Heart left ventricle (tissue), 16 donors: ENCODE measurements around the gene PIK3C2A. TPM values are rescaled to one million over a fixed set of nuclear protein-coding genes. Genes with fewer than 3 reads are reported as not detected.
A peak's percentile ranks its signal among the peaks of the same experiment; 100 is the strongest.

Experiments used
- ATAC-seq, 4 donors: fragments of 200-7000 bp; cut with Tn5 transposase; one replicate each; pipeline ENCODE4 v1.9.1; 2020 to 2022; ENCODE audit warnings: moderate library complexity in 4 of 4, mild to moderate bottlenecking in 3 of 4, moderate number of reproducible peaks in 1 of 4
- DNase-seq, 5 donors: peaks; one replicate each; pipeline ENCODE4 v3.0.0-alpha.2; 2020
- H3K27ac ChIP-seq, 12 donors: fragments of 200-600 bp; sonication (generic) in 4 of 12; one replicate each; pipeline versions ENCODE4 v1.5.0 to v1.8.0; 2016 to 2022; ENCODE audit warnings: mild to moderate bottlenecking in 2 of 12
- H3K27me3 ChIP-seq, 9 donors: fragments of 200-600 bp; sonication (generic) in 2 of 9; one replicate each; pipeline versions ENCODE4 v1.5.1 to v1.8.0; 2016 to 2022; ENCODE audit warnings: mild to moderate bottlenecking in 3 of 9
- H3K36me3 ChIP-seq, 9 donors: fragments of 200-600 bp; sonication (generic) in 2 of 9; one replicate each; pipeline versions ENCODE4 v1.5.0 to v1.8.0; 2018 to 2022; ENCODE audit warnings: mild to moderate bottlenecking in 2 of 9
- H3K4me1 ChIP-seq, 12 donors: fragments of 200-600 bp; sonication (generic) in 4 of 12; one replicate each; pipeline versions ENCODE4 v1.5.0 to v1.8.0; 2016 to 2022; ENCODE audit warnings: mild to moderate bottlenecking in 3 of 12
- H3K4me3 ChIP-seq, 12 donors: fragments of 200-600 bp; sonication (generic) in 4 of 12; one replicate each; pipeline versions ENCODE4 v1.5.0 to v1.8.0; 2017 to 2022; ENCODE audit warnings: mild to moderate bottlenecking in 9 of 12, moderate library complexity in 4 of 12
- H3K9me3 ChIP-seq, 12 donors: fragments of 200-600 bp; sonication (generic) in 4 of 12; one replicate each; pipeline versions ENCODE4 v1.5.0 to v1.8.0; 2016 to 2022; ENCODE audit warnings: mild to moderate bottlenecking in 1 of 12
- CTCF ChIP-seq, 12 donors: fragments of 200-600 bp; sonication (generic) in 4 of 12; IDR thresholded peaks; one replicate each; pipeline versions ENCODE4 v1.5.0 to v1.8.0; 2018 to 2022; ENCODE audit warnings: antibody characterized with exemption in 12 of 12, mild to moderate bottlenecking in 5 of 12
- POLR2A ChIP-seq, 2 donors: fragments of 450-650 bp; IDR thresholded peaks; one replicate each; pipeline ENCODE4 v1.6.1; 2017; ENCODE audit warnings: antibody characterized with exemption in 2 of 2, mild to moderate bottlenecking in 2 of 2, moderate library complexity in 2 of 2
- WGBS, 4 donors: extraction: QIAGEN DNeasy Blood & Tissue Kit in 2 of 4; methylation state at CpG; one replicate each; pipeline versions ENCODE4 v1.1.5 to v1.1.7; 2013 to 2018; 5-methylcytosine and 5-hydroxymethylcytosine counted together
- intact Hi-C, 10 donors: fragments of 100-400 bp; cut with DNase I; formaldehyde crosslinking; loops; one replicate each; pipeline versions ENCODE4 v1.11.1 to v1.14.2; 2022
- polyA plus RNA-seq, 2 donors: library from polyadenylated mRNA; stranded (reverse); fragments of 200-250 nt; gene quantifications; one replicate each; pipeline ENCODE4 v1.2.3, GENCODE V29; 2013
- total RNA-seq, 9 donors: library from RNA; depleted of rRNA in 2 of 9; stranded (reverse); fragments of >200 nt in 2 of 9; fragmentation: NEBNext Ultra II Directional in 3 of 9; extraction: Animal tissue kit (Norgen Biotek cat#: 25700) in 3 of 9; gene quantifications; one replicate each; pipeline versions ENCODE4 v1.1.0 to v1.2.4, GENCODE V29; 2016 to 2023
- donor health status: ischemic (EF 13 %, LVEDD 7.1; RV severe dilation, severe dysfunction).
- donor health status: healthy with polysubstance abuse.
- donor health status: DM: no; HTN: yes; CAD: no.
- donor health status: DM: no; HTN: no; CAD: no.
- donor health status: ischemic (EF 25% LVEDD 6.9; RV normal size, moderate dysfunction).
- donor health status: ischemic (EF 25% LVEDD 5.7; RV mildly dilated, moderate dysfunction).
- donor health status: healthy.
- donor health status: DM: yes; HTN: yes; CAD: no.
- donor health status: ischemic (EF 35%, LVEDD 5.7; RV mildly dilated, moderate dysfunction).
- donor health status: nonischemic (EF 11% LVEDD 7.7; RV severe dilation, severe dysfunction).
- donor health status: DM: yes; HTN: yes; CAD: no.
- donor health status: PGD.
- donor health status: ischemic (EF 29% LVEDD 5.4; RV normal size, mild dysfunction).
- donor health status: nonischemic (EF 23%, LVEDD 6.1; RV moderate dilation, normal function).

Gene PIK3C2A
- total and polyA plus RNA-seq, 11 donors: 9.8 to 52.2 (median 34.6) TPM

DNA sequence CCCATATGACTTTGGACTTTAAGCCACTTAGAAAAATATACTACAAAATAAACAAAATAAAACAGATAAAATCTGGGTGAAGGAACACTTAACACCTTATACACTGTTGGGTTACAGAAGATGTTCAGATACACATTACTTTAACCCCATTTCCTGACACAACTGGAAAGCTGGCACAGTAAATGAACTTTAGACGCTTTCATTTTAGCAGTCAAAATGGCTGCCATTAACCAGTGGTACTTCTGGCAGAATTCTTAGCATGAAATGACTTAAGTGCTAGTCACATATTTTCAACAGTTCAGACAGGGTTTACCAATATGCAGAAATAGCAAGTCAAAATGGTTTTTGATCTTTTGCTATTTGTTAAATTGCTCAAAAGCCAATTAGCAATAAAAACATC is 37.9 kb downstream of the PIK3C2A start:
- no peaks in the 10 kb centered on the region for H3K27me3 ChIP-seq
- WGBS, 4 donors: 81 to 92% (median 88%) methylated on average over 1 of the region's 1 CpG

GRCh38 chr11:17165247-17165890 is 42.4 kb downstream of the PIK3C2A start:
- Histone ChIP-seq H3K36me3 (peaks cover 0 to 26% (median 20%) of the 10 kb centered on the region in 9 donors), H3K27me3 (no peaks in the 10 kb centered on the region), H3K9me3 (no peaks in the 10 kb centered on the region), H3K4me3 (no peak overlapping the region), H3K4me1 (peaks cover 3 to 64% (median 39%) of the 10 kb centered on the region in 12 donors), H3K27ac (peak overlapping the region; percentile 26 to 89 (median 56))
- DNase-seq: no peak
- 78 to 92% (median 84%) methylated on average over 11 of the region's 11 CpGs for WGBS, 4 donors
- TF ChIP-seq POLR2A (IDR thresholded peaks at IDR 0.05) (no peak), CTCF (IDR thresholded peaks at IDR 0.05) (no peak)
- intact Hi-C loops: loop anchor here in 1 of 10 donors (2.0 kb wide), 1 partner anchor 43 kb away; no protein-coding TSS in a partner anchor
- peak; percentile 33 to 52 (median 38) for ATAC-seq

More for the DNA sequence above, 37.9 kb downstream of the PIK3C2A start:
- H3K9me3 ChIP-seq: no peaks in the 10 kb centered on the region
- no peak for ATAC-seq
- H3K4me3 ChIP-seq: no peak overlapping the region
- no peak overlapping the region for H3K27ac ChIP-seq
- H3K36me3 ChIP-seq: peaks cover 0 to 26% (median 20%) of the 10 kb centered on the region in 9 donors
- intact Hi-C loops: no loop called here
- no peak for DNase-seq
- TF ChIP-seq CTCF (IDR thresholded peaks at IDR 0.05): no peak
- TF ChIP-seq POLR2A (IDR thresholded peaks at IDR 0.05): no peak
- peaks cover 0 to 29% (median 8%) of the 10 kb centered on the region in 12 donors for H3K4me1 ChIP-seq

DNA sequence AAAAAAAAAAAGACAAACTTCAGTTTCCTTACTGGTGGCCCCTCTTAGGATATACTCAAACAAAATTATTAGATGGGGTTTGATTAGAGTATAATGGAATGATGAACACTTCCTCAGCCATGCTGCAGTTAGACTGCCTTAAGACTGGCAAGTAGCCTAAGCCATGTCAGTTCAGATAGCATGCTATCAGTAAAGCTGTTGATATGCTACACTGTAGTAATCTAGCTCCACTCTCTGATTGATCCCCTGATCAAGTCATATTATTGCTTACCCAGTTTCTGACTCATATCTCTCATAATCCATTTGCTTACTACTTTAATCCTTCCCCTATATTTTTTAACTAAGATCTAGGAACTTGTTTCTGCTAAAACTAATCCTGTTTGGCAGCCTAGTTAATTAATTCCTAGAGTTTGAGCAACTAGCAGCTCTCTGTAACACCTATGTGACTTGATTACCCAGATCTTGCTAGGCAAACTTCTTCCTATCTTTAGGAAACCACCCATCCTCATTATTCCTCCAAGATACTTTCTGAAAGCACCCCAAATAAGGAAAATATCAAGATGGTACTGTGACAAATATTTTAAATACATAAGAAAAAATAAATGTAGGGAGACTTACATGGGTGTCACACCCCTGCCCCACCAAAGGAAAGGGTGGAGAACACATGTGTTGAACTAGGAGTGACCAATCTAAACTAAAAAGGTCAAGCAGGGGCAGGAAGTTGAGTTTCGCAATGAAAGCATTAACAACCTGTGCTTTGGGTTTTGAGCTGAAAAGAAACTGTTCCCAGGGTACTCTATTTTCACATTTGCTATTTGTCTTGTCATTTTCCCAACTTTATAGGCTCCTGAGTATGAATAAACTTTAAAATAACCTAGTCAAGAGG is 43.2 kb downstream of the PIK3C2A start:
- no peaks in the 10 kb centered on the region for H3K27me3 ChIP-seq
- DNase-seq: no peak
- intact Hi-C loops: loop anchor here in 1 of 10 donors (2.0 kb wide), 1 partner anchor 44 kb away; no protein-coding TSS in a partner anchor
- H3K36me3 ChIP-seq: peaks cover 0 to 26% (median 20%) of the 10 kb centered on the region in 9 donors
- TF ChIP-seq CTCF (IDR thresholded peaks at IDR 0.05): no peak
- TF ChIP-seq POLR2A (IDR thresholded peaks at IDR 0.05): no peak
- WGBS, 4 donors: 56 to 68% (median 62%) methylated on average over 1 of the region's 1 CpG
- no peak overlapping the region for H3K4me3 ChIP-seq
- H3K4me1 ChIP-seq: peaks cover 3 to 65% (median 46%) of the 10 kb centered on the region in 12 donors
- H3K9me3 ChIP-seq: no peaks in the 10 kb centered on the region
- peak; percentile 59 to 89 (median 73) for ATAC-seq
- H3K27ac ChIP-seq: peak overlapping the region; percentile 26 to 89 (median 56)

- TF ChIP-seq POLR2A (IDR thresholded peaks at IDR 0.05) (no peak), CTCF (IDR thresholded peaks at IDR 0.05) (no peak)
- Histone ChIP-seq H3K27me3 (no peaks in the 10 kb centered on the region), H3K36me3 (peaks cover 0 to 17% (median 12%) of the 10 kb centered on the region in 9 donors), H3K4me3 (no peak overlapping the region), H3K9me3 (no peaks in the 10 kb centered on the region), H3K4me1 (peaks cover 3 to 70% (median 52%) of the 10 kb centered on the region in 12 donors), H3K27ac (peak overlapping the region in 5 of 12 donors; percentile 25 to 89 (median 50))
- ATAC-seq (no peak), DNase-seq (no peak)
- WGBS, 4 donors: 68 to 74% (median 73%) methylated on average over 2 of the region's 2 CpGs
- intact Hi-C loops: loop anchor here in 1 of 10 donors (2.0 kb wide), 1 partner anchor 45 kb away; no protein-coding TSS in a partner anchor
Measured at GRCh38 chr11:17163736-17164135, 44.0 kb downstream of the PIK3C2A start.
